Peyer's patch (tissue), 4 donors: Measurements from ENCODE around the gene TTLL10.

Experiments
- POLR2A ChIP-seq, 2 donors: fragments of 450-650 bp; IDR thresholded peaks; one replicate each; pipeline ENCODE4 v1.5.1; 2017; ENCODE audit warnings: antibody characterized with exemption in 2 of 2, mild to moderate bottlenecking in 2 of 2, moderate library complexity in 2 of 2
- TF ChIP-seq, protein P1 (sequence below), 6 experiments: fragments of 450-650 bp in 4 of 6; fragments of 200-600 bp in 2 of 6; sonication (generic) in 1 of 6; IDR thresholded peaks; one replicate each; pipeline ENCODE4 v1.5.1; 2017 to 2019; ENCODE audit warnings: antibody characterized with exemption in 6 of 6, mild to moderate bottlenecking in 3 of 6, moderate library complexity in 1 of 6

DNA sequence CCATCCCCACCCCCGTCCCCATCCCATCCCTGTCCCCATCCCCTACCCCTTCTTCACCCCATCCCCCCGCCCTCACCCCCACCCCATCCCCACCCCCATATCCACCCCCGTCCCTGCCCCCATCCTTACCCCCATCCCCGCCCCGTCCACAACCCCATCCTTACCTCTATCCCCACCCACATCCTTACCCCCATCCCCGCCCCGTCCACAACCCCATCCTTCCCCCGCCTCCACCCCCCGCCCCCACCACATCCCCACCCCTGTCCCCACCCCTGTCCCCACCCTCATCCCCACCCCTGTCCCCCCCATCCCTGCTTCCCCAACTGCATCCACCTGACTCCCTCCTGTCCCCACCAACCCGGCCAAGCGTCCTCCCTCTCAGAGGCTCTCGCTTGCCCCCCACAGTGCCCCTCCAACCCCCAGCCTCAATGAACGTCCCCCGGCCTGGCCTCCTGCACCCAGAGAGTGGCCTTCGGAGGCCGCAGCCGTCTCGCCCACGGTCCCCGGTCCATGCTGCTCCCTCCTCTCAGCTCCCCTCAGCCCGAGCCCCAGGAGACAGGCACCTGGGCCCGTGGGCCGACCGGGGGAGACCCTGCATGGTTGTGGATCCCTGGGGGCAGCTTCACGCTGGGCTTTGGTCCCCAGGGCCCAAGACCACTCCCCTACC is 32.3 kb upstream of the TTLL10 start:
- no peak for TF ChIP-seq POLR2A (IDR thresholded peaks at IDR 0.05)
- TF ChIP-seq, protein P1, sequence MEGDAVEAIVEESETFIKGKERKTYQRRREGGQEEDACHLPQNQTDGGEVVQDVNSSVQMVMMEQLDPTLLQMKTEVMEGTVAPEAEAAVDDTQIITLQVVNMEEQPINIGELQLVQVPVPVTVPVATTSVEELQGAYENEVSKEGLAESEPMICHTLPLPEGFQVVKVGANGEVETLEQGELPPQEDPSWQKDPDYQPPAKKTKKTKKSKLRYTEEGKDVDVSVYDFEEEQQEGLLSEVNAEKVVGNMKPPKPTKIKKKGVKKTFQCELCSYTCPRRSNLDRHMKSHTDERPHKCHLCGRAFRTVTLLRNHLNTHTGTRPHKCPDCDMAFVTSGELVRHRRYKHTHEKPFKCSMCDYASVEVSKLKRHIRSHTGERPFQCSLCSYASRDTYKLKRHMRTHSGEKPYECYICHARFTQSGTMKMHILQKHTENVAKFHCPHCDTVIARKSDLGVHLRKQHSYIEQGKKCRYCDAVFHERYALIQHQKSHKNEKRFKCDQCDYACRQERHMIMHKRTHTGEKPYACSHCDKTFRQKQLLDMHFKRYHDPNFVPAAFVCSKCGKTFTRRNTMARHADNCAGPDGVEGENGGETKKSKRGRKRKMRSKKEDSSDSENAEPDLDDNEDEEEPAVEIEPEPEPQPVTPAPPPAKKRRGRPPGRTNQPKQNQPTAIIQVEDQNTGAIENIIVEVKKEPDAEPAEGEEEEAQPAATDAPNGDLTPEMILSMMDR (IDR thresholded peaks at IDR 0.05): no peak
